OCI-LY3 (cell line): ENCODE data around the gene SACM1L.

ENCODE experiments used
- CTCF ChIP-seq: fragments of 200-600, 300-600 bp; sonication (generic); IDR thresholded peaks from 2 replicates; pipeline ENCODE4 v1.5.1; 2014; ENCODE audit warnings: antibody characterized with exemption, low read length, low read depth
- EZH2phosphoT487 ChIP-seq: fragments of 200-600 bp; shearing (Covaris generic); IDR thresholded peaks from 2 replicates; pipeline ENCODE4 v1.6.1; 2018; ENCODE audit warnings: antibody characterized with exemption, mixed run types, low read depth

GRCh38 chr3:45657853-45658252 is 31.3 kb upstream of the SACM1L start:
- no peak for TF ChIP-seq EZH2phosphoT487
- no peak for TF ChIP-seq CTCF
